GM10266 (cell line): ENCODE data around the gene SIRPA.

Experiments
- DNase-seq: peaks from one replicate; pipeline ENCODE4 v3.0.0; 2012; ENCODE audit errors: extremely low spot score
- CTCF ChIP-seq: IDR thresholded peaks from 2 replicates; pipeline ENCODE4 v1.5.1; 2012; ENCODE audit warnings: mild to moderate bottlenecking, low read depth; ENCODE audit not compliant: control insufficient read depth, insufficient read depth; ENCODE audit errors: missing control alignments

Gene SIRPA

DNA sequence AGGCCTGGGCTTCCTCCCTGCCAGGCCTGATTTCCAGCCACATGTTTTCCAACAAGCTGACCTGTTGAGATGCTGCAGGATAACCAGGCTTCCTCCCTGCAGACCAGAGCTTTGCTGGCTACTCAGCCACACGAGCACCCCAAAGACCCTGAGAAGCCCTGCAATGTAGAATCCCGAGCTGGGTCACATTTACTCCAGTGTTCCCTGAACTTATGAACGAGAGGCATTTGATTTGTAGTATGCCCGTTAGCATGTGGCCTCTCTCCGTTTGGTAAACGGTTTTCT, 4.0 kb downstream of the SIRPA start:
- no peak for TF ChIP-seq CTCF
- DNase-seq = no peak

- peak; percentile 53 for DNase-seq
- TF ChIP-seq CTCF = peak; percentile 47
Observed at GRCh38 chr20:1900321-1900801, 5.2 kb downstream of the SIRPA start.

- no peak for TF ChIP-seq CTCF
- DNase-seq = no peak
Observed at GRCh38 chr20:1901704-1902103, 6.5 kb downstream of the SIRPA start.

GRCh38 chr20:1902188-1902587, 7.0 kb downstream of the SIRPA start:
- TF ChIP-seq CTCF = no peak
- DNase-seq = no peak

GRCh38 chr20:1904135-1904534, 8.9 kb downstream of the SIRPA start:
- TF ChIP-seq CTCF = no peak
- no peak for DNase-seq

- no peak for TF ChIP-seq CTCF
- no peak for DNase-seq
Observed at GRCh38 chr20:1905009-1905408, 9.8 kb downstream of the SIRPA start.

GRCh38 chr20:1905693-1906092, 10.5 kb downstream of the SIRPA start:
- DNase-seq = no peak
- no peak for TF ChIP-seq CTCF
